Eye (tissue), 1 donor: Measurements from ENCODE around the gene TMEM272.
A peak's percentile ranks its signal among the peaks of the same experiment; 100 is the strongest.

ENCODE experiments used
- DNase-seq: peaks from one replicate; pipeline ENCODE4 v3.0.0-alpha.2; 2015

Gene TMEM272

DNA sequence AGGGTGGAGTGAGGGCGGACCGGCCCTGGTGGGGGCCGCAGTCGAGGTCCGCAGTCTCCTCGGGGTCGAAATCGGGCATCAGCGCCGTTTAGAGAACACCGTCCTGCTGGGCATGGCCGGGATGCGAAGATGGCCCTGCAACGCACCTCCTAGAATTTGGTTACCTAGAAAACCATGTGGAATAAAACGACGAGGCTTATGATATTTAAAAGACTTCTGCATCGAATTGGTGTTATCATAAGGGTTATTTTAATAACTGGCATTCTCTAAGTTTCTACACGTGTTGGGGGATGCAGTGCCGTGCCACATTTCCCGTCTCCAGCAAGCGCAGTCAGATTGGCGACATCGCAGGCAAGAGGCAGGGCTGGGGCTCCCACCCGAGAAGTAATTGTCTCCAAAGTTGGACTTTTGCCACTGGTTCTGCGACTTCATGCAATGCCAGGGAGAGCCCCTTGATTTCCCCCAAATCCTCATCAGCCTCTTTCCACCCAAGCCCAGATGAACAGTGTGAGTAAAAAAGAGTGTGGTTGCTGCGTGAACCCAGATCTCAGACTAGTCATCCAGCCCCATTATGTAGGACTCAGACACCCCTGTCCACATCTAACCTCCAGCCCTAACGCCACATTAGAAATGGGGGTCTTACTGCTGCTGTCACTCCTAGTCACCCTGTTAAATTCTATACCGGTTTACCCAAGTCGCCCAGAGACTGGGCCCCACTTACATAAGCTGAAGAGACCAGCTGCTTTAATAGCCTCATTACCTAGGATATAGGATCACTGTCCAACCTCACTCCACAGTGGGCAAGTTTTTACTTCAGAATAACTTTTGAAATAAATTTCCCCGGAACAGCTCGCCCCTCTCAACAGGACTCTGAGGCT is 40.4 kb downstream of the TMEM272 start:
- no peak for DNase-seq

GRCh38 chr13:51803422-51804294 is 41.3 kb downstream of the TMEM272 start, which contains the start of gene DHRS12:
Gene DHRS12 (minus strand): TSS chr13:51804163. CDS start chr13:51799659, 4,504 bp downstream.
- peak; percentile 93 for DNase-seq

DNA sequence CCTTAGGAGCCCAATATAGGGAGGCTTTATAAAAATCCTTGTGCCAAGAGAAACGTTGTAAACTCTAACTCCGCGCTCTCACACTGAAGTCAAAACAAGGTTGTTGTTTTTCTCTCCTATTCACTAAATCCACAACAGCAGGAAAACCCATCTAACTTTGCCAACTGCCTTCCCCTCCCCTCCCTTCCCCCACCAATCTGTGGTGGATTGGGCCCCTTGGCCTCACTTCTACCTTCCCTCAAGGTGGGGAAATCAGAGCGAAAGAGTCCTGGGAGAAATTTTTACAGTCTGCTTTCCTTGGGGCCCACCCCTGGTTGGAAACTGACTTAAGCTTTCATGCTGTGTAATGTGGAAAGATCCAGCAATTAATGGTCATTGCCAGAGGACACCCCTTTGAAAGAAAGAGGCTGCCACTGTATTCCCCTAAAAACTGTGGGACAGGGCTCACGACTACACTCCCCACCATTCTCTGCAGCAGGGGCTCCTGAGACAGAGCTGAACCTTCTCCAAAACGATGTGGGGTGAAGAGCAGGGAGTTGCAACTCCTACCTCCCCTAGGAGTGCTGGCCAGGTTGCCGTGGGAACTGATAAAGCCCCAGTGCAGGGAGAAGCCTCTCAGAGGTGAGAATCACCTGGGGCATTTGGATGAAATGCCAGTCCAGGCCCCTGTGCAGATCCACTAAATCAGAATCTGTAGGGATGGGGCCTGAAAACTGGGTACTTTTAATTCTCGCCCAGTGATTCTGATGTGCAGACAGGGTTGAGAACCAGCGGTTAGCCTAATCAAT is 42.2 kb downstream of the TMEM272 start:
- peak; percentile 41 for DNase-seq

DNA sequence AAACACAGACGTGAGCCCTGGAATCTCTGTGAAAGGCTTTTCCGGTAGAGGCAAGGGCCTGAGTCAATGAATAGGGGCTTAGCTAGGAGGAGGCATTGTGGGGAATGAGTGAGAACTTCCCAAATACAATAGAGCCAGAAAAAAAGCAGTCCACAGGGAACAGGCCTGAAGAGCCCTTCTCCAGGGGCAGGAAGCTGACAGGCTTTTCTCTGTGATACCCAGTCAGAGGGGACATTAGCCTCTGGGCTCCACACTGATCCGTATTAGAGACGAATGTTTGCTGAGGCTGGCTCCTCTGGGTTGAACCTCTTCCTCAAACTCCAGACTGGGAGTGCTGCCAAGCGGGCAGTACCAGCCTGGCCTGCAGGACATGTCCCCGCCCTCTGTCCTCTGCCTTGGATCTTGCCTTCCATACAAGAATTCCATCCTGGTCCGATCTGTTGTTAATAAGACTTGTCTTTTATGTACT is 43.3 kb downstream of the TMEM272 start:
- no peak for DNase-seq

- DNase-seq = no peak
Measured at GRCh38 chr13:51800486-51800885, 44.5 kb downstream of the TMEM272 start.

- DNase-seq = no peak
Measured at GRCh38 chr13:51799261-51799660, 45.7 kb downstream of the TMEM272 start.

GRCh38 chr13:51797664-51798488 is 47.1 kb downstream of the TMEM272 start:
- DNase-seq = peak; percentile 81

GRCh38 chr13:51796546-51796945 is 48.4 kb downstream of the TMEM272 start:
- DNase-seq = no peak

DNA sequence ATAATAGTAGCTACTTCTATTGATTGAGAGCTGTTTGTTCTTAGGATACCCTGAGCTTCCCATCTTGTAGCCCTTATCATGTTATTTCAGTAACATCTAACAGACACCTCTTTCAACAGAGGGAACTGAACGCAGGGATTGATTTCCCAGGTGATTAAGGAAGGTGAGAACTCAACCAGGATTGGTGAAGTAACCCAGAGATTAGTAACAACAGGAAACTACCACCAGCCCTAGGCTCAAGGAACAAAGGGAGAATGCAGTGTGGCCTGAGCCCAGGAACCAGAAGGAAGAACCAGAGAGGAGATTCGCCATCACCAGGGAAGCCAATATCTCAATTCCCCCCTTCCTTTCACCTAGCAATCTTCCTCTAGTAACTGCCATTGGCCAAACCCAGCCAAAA is 49.6 kb downstream of the TMEM272 start:
- no peak for DNase-seq

- DNase-seq = peak; percentile 67
Measured at GRCh38 chr13:51794964-51795363, 50.0 kb downstream of the TMEM272 start.

DNA sequence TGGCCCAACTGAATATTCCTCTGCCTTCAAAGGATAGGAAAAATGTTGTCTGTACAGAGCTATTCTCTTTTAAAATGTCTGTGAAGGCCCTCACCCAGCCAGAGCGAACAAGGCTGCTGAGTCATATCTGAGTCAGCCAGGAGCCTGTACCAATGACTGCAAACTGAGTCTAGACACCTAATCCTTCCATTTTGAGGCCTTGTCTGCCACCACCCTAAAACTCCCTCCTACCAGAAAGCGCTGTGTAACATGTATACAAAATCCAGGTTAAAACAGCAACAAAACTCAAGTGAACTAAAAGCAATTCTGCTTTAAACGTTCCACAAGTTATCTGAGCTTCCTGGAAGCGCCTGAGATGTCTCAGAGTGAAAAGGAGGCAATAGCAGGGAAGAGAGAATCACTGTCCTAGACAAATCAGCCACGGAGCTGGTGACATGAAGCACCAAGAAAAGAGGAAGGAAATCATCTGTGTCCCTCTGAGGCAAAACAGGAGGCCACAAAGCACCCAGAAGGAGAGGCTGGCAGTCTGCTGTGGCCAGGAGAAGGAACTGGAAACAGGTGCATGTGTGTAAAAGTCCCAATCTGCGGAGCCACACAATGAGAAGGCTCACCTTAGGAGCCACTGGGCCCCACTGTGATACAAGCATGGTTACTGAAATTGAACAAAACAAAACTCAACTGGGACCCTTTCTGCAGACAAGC is 51.3 kb downstream of the TMEM272 start:
- DNase-seq = no peak

- DNase-seq = peak; percentile 64
Measured at GRCh38 chr13:51786425-51787265, 58.3 kb downstream of the TMEM272 start.

- peak; percentile 96 for DNase-seq
Measured at GRCh38 chr13:51785712-51786424, 59.1 kb downstream of the TMEM272 start.

GRCh38 chr13:51784097-51784496 is 60.9 kb downstream of the TMEM272 start:
- DNase-seq = no peak

- no peak for DNase-seq
Measured at GRCh38 chr13:51783428-51784094, 61.4 kb downstream of the TMEM272 start.

DNA sequence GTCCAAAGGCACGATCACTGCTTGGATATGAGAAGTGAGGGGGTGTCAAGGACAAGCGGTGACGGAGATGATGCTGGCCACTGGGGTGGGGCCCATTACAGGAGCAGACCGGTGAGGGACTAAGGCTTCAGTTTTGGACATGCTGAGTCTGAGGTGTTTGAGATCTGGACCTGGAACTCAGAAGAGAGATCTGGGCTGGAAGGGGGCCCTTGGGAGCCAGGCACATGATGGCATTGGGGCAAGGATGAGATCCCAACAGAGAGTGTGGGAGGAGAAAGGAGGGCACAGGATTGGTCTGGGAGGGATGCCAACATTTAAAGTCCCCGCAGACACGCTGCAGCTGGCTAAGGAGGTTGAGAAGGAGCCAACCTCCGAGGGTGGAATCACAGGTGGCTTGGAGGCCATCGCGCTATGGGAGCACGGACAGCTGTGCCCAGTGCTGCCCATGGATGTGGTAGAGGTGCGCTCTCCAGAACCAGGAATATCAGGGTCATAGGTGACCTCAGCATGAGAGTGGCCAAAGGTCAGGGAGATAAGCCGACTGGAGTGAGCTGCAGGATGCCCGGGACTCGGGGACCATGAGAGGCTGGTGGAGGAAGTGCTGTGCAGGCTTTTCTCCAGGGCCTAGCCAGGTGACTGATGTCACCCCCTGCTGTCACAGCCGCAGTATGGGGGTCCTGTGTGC is 62.8 kb downstream of the TMEM272 start:
- no peak for DNase-seq

DNA sequence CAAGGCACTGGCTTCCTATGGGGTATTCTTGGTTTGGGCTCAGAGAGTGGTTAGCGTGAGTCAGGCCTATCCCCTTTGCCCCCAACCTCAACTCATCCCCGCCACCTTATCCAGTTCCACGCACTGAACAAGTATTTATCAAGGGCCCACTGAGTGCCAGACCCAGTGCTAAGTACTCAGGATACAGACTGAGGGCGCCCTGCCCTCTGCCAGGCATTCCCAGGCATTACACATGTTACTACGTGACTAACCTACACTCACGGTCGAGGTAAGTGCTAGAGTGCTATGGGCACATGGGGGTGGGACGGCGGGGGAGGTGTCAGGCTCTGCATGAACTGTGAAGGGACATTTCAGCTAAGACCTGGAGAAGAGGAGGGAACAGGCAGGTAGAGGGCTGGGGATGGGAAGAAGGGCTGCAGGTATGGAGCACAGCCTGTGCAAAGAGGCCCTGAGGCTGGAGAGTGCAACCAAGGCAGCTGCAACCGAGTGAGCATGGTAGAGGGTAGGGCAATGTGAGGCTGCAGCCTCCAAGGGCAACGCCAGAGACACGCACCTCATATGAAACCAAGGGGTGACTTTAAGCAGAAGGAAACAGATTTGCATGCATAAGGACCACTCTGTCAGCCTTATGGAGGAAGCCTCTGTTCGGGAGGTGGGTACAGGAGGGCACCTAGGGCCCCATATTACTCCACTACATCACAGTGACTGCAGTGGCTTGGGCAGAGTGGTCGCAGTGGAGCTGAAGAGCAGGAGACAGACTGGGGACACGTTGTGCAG is 63.5 kb downstream of the TMEM272 start:
- no peak for DNase-seq
